Psoas muscle (tissue), 8 donors: ENCODE data around the gene DGCR8. TPM values are rescaled to one million over a fixed set of nuclear protein-coding genes. Genes with fewer than 3 reads are reported as not detected.

Experiments used
- ATAC-seq, 4 donors: fragments of 200-7000 bp; cut with Tn5 transposase; one replicate each; pipeline ENCODE4 v1.9.1; 2020; ENCODE audit warnings: moderate library complexity in 3 of 4, mild to moderate bottlenecking in 2 of 4
- DNase-seq, 2 donors: peaks; one replicate each; pipeline ENCODE4 v3.0.0-alpha.2; 2020
- H3K27ac ChIP-seq: fragments of 200-600 bp; one replicate; pipeline ENCODE4 v1.8.0; 2022
- H3K27me3 ChIP-seq, 3 donors: fragments of 200-600 bp in 1 of 3; one replicate each; pipeline versions ENCODE4 v1.6.1 to v1.8.0; 2013 to 2022; ENCODE audit warnings: low read length in 2 of 3, mild to moderate bottlenecking in 2 of 3, moderate library complexity in 1 of 3; ENCODE audit not compliant: insufficient read depth in 3 of 3
- H3K36me3 ChIP-seq, 2 donors: fragments of 200-600 bp in 1 of 2; one replicate each; pipeline versions ENCODE4 v1.6.1 to v1.8.0; 2013 to 2022; ENCODE audit warnings: low read depth in 1 of 2, mild to moderate bottlenecking in 1 of 2, moderate library complexity in 1 of 2; ENCODE audit not compliant: insufficient read depth in 1 of 2
- H3K4me1 ChIP-seq: fragments of 200-600 bp; one replicate; pipeline ENCODE4 v1.8.0; 2022
- H3K4me3 ChIP-seq: fragments of 200-600 bp; one replicate; pipeline ENCODE4 v1.8.0; 2022; ENCODE audit warnings: mild to moderate bottlenecking
- H3K9me3 ChIP-seq: fragments of 200-600 bp; one replicate; pipeline ENCODE4 v1.8.0; 2022
- WGBS, 3 donors: extraction: QIAGEN DNeasy Blood & Tissue Kit; methylation state at CpG; one replicate each; pipeline versions ENCODE4 v1.1.6 to v1.1.7; 2013; 5-methylcytosine and 5-hydroxymethylcytosine counted together
- intact Hi-C, 2 donors: fragments of 100-400 bp; cut with DNase I; formaldehyde crosslinking; loops; one replicate each; pipeline versions ENCODE4 v1.11.0 to v1.14.2; 2022
- polyA plus RNA-seq, 3 donors: library from polyadenylated mRNA; stranded (reverse); fragments of 200-250 nt; gene quantifications; one replicate each; pipeline ENCODE4 v1.2.3, GENCODE V29; 2013
- total RNA-seq, 4 donors: library from RNA; stranded (reverse); fragmentation: NEBNext Ultra II Directional in 2 of 4; extraction: Animal tissue kit (Norgen Biotek cat#: 25700) in 2 of 4; gene quantifications; one replicate each; pipeline versions ENCODE4 v1.2.1 to v1.2.4, GENCODE V29; 2021 to 2023
- TF ChIP-seq, protein P1 (sequence below): fragments of 200-600 bp; IDR thresholded peaks from one replicate; pipeline ENCODE4 v1.8.0; 2022; ENCODE audit warnings: antibody characterized with exemption
- donor health status: healthy with polysubstance abuse.
- donor health status: DM: no; HTN: no; CAD: no; lungs with moderate emphysema.
- donor health status: Bipolar disorder and iron deficiency.
- donor health status: healthy.
- donor health status: DM: yes; HTN: yes; CAD: no.
- donor health status: DM: no; HTN: no; CAD: no.
- donor health status: DM: no; HTN: no; CAD: no.
- donor health status: DM: yes; HTN: yes; CAD: no.

The DGCR8 gene
- total and polyA plus RNA-seq, 7 donors: 10.5 to 21.5 (median 15.3) TPM

DNA sequence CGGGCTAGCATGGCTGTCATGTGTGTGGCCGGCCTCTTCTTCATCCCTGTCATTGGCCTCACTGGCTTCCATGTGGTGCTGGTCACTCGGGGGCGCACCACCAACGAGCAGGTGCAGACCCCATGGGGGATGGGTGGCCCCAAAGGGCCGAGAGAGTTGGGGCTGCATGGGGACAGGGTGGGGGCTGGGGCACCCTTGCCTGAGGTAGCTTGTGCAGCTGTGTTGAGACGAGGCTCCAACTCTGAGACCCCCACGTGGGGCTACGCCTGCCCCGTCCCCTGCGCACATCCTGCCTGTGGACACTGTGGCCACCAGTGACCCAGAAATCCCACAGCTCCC, 60.0 kb downstream of the DGCR8 start:
- TF ChIP-seq, protein P1, sequence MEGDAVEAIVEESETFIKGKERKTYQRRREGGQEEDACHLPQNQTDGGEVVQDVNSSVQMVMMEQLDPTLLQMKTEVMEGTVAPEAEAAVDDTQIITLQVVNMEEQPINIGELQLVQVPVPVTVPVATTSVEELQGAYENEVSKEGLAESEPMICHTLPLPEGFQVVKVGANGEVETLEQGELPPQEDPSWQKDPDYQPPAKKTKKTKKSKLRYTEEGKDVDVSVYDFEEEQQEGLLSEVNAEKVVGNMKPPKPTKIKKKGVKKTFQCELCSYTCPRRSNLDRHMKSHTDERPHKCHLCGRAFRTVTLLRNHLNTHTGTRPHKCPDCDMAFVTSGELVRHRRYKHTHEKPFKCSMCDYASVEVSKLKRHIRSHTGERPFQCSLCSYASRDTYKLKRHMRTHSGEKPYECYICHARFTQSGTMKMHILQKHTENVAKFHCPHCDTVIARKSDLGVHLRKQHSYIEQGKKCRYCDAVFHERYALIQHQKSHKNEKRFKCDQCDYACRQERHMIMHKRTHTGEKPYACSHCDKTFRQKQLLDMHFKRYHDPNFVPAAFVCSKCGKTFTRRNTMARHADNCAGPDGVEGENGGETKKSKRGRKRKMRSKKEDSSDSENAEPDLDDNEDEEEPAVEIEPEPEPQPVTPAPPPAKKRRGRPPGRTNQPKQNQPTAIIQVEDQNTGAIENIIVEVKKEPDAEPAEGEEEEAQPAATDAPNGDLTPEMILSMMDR: no peak
- H3K36me3 ChIP-seq: peaks cover 0 to 28% of the 10 kb centered on the region in 2 donors
- no peaks in the 10 kb centered on the region for H3K9me3 ChIP-seq
- 86 to 90% (median 88%) methylated on average over 11 of the region's 11 CpGs for WGBS, 3 donors
- ATAC-seq (no peak), DNase-seq (no peak)
- no peak overlapping the region for H3K27ac ChIP-seq
- H3K27me3 ChIP-seq: no peaks in the 10 kb centered on the region
- peaks cover 33% of the 10 kb centered on the region for H3K4me1 ChIP-seq
- intact Hi-C loops: no loop called here
- H3K4me3 ChIP-seq: no peak overlapping the region

DNA sequence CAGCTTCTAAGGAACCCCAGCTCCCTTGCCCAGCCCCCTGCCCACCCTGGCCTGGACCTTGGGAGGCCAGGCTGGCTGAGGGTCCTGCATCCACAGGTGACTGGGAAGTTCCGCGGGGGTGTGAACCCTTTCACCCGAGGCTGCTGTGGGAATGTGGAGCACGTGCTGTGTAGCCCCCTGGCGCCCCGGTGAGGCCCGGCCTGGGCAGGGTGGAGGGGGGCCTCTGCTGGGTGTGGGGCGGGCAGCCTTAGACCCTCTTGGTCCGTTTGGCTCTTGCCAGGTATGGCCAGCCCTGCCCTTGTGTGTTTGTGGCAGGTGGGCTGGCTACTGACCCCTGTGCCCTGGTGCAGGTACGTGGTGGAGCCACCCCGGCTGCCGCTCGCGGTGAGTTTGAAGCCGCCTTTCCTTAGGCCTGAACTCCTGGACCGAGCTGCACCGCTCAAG, 60.5 kb downstream of the DGCR8 start:
- WGBS, 3 donors: 92 to 96% (median 93%) methylated on average over 17 of the region's 17 CpGs

DNA sequence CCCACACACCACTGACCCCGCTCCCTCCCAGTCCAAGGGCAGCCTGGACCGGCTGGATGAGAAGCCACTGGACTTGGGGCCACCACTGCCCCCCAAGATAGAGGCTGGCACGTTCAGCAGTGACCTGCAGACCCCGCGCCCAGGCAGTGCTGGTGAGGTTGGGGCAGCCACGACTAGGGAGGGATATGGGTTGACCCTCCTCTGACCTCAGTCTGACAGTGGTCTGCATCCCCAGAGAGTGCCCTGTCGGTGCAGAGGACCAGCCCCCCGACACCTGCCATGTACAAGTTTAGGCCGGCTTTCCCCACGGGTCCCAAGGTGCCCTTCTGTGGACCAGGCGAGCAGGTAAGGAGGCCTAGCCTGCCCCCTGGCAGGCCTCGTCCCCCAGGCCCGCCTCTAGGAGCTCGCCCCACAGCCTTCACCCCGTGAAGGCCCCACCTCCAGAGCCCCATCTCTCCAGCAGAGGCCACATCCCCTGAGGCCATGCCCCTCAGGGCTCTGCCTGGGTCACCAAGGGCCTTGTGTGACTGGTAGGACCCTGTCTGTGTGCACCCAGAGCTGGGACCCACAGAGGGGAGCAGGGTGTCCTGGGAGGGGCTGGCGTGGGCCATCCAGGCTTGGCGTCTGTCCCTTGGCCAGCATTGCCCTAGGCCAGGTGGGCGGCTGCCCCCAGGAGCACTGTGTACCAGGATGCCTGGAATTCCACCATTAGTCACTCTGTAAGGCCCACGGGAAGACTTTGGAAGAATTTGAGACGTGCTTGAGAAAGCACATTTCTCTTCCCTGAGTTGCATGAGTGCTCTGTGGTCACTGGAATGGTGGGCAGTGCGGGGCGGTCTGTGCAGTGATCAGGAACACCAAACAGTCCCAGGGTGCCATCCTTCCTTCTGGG, 61.4 kb downstream of the DGCR8 start:
- Histone ChIP-seq H3K4me1 (peaks cover 19% of the 10 kb centered on the region), H3K27ac (no peak overlapping the region), H3K4me3 (no peak overlapping the region), H3K9me3 (no peaks in the 10 kb centered on the region), H3K27me3 (no peaks in the 10 kb centered on the region), H3K36me3 (peaks cover 0 to 28% of the 10 kb centered on the region in 2 donors)
- ATAC-seq: no peak
- 79 to 82% (median 80%) methylated on average over 19 to 22 of the region's 22 CpGs for WGBS, 3 donors
- DNase-seq: no peak
- TF ChIP-seq, protein P1: no peak
- intact Hi-C loops: no loop called here

More for the DNA sequence above, 60.5 kb downstream of the DGCR8 start:
- peaks cover 0 to 28% of the 10 kb centered on the region in 2 donors for H3K36me3 ChIP-seq
- no peak overlapping the region for H3K4me3 ChIP-seq
- DNase-seq (no peak), ATAC-seq (no peak)
- TF ChIP-seq, protein P1: no peak
- no peak overlapping the region for H3K27ac ChIP-seq
- no peaks in the 10 kb centered on the region for H3K27me3 ChIP-seq
- H3K9me3 ChIP-seq: no peaks in the 10 kb centered on the region
- H3K4me1 ChIP-seq: peaks cover 28% of the 10 kb centered on the region
- intact Hi-C loops: no loop called here

DNA sequence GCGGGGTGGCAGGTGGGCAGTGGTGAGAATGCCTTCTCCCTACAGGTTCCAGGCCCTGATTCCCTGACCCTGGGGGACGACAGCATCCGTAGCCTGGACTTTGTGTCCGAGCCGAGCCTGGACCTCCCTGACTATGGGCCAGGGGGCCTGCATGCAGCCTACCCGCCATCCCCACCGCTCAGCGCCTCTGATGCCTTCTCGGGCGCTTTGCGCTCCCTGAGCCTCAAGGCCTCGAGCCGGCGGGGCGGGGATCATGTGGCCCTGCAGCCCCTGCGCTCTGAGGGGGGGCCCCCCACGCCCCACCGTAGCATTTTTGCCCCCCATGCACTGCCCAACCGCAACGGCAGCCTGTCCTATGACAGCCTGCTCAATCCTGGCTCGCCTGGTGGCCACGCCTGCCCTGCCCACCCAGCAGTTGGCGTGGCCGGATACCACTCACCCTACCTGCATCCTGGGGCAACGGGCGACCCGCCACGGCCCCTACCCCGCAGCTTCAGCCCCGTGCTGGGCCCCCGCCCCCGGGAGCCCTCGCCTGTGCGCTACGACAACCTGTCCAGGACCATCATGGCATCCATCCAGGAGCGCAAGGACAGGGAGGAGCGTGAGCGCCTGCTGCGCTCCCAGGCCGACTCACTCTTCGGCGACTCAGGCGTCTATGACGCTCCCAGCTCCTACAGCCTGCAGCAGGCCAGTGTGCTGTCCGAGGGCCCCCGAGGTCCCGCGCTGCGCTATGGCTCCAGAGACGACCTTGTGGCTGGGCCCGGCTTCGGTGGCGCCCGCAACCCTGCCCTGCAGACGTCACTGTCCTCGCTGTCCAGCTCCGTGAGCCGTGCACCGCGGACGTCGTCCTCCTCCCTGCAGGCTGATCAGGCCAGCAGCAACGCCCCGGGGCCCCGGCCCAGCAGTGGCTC, 62.9 kb downstream of the DGCR8 start:
- Histone ChIP-seq H3K27ac (no peak overlapping the region), H3K4me3 (no peak overlapping the region), H3K9me3 (no peaks in the 10 kb centered on the region), H3K4me1 (peaks cover 4% of the 10 kb centered on the region), H3K27me3 (no peaks in the 10 kb centered on the region), H3K36me3 (peaks cover 0 to 28% of the 10 kb centered on the region in 2 donors)
- 94 to 95% (median 94%) methylated on average over 54 to 65 of the region's 65 CpGs for WGBS, 3 donors
- DNase-seq: no peak
- intact Hi-C loops: no loop called here
- TF ChIP-seq, protein P1: no peak
- no peak for ATAC-seq
